Tibial artery (tissue), 4 donors: ENCODE measurements around the gene NR3C2.
A peak's percentile ranks its signal among the peaks of the same experiment; 100 is the strongest.

ENCODE experiments used
- DNase-seq, 2 donors: peaks; one replicate each; pipeline ENCODE4 v3.0.0-alpha.2; 2019
- H3K27ac ChIP-seq, 2 donors: fragments of 200-600 bp; sonication (generic) in 1 of 2; 1 replicate in 1 of 2; 2 replicates in 1 of 2; pipeline ENCODE4 v1.5.1; 2018 to 2019; ENCODE audit warnings: mild to moderate bottlenecking in 1 of 2
- H3K27me3 ChIP-seq, 2 donors: fragments of 200-600 bp; sonication (generic) in 1 of 2; one replicate each; pipeline versions ENCODE4 v1.5.1 to v1.6.0; 2016 to 2019
- H3K36me3 ChIP-seq, 3 donors: fragments of 200-600 bp; sonication (generic) in 2 of 3; one replicate each; pipeline ENCODE4 v1.5.1; 2016 to 2019; ENCODE audit warnings: mild to moderate bottlenecking in 2 of 3
- H3K4me1 ChIP-seq, 4 donors: fragments of 200-600 bp; sonication (generic) in 2 of 4; 1 replicate in 3 of 4; 2 replicates in 1 of 4; pipeline ENCODE4 v1.5.1; 2016 to 2019
- H3K4me3 ChIP-seq, 2 donors: fragments of 200-600 bp; sonication (generic) in 1 of 2; 1 replicate in 1 of 2; 2 replicates in 1 of 2; pipeline ENCODE4 v1.5.1; 2018 to 2019; ENCODE audit warnings: mild to moderate bottlenecking in 2 of 2
- H3K9me3 ChIP-seq, 3 donors: fragments of 200-600 bp; sonication (generic) in 1 of 3; one replicate each; pipeline ENCODE4 v1.5.1; 2016 to 2019
- intact Hi-C: fragments of 100-400 bp; cut with DNase I; formaldehyde crosslinking; loops from one replicate; pipeline ENCODE4 v1.15.0; 2023; ENCODE audit warnings: low total_unique reads
- TF ChIP-seq, protein P1 (sequence below), 2 experiments: fragments of 200-600 bp in 1 of 2; fragments of 450-650 bp in 1 of 2; IDR thresholded peaks; one replicate each; pipeline ENCODE4 v1.5.1; 2017 to 2019; ENCODE audit warnings: antibody characterized with exemption in 2 of 2, mild to moderate bottlenecking in 1 of 2, moderate library complexity in 1 of 2

NR3C2 gene

DNA sequence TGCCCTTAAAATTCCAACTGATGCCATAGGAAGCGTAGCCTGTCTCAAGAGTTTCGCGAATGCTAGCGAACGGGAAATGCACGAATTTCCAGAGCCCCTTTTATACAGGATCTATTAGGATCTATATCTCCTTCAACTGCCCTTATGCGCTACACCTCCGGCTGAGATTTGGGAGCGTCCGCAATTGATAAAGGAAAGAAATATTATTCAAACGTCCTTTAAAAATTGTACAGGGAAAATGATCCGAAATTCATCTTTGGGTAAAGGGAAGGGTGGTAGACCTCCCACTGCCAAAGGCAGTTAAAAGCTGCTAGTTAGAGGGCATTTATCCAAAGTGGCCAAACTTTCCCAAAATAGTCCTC lies 609 bp downstream of the NR3C2 start:
- Histone ChIP-seq H3K4me3 (peak overlapping the region; percentile 97 to 98), H3K36me3 (no peaks in the 10 kb centered on the region), H3K4me1 (peaks cover 0 to 26% (median 13%) of the 10 kb centered on the region in 4 donors), H3K27ac (peak overlapping the region; percentile 83 to 95), H3K27me3 (no peaks in the 10 kb centered on the region), H3K9me3 (no peaks in the 10 kb centered on the region)
- TF ChIP-seq, protein P1, sequence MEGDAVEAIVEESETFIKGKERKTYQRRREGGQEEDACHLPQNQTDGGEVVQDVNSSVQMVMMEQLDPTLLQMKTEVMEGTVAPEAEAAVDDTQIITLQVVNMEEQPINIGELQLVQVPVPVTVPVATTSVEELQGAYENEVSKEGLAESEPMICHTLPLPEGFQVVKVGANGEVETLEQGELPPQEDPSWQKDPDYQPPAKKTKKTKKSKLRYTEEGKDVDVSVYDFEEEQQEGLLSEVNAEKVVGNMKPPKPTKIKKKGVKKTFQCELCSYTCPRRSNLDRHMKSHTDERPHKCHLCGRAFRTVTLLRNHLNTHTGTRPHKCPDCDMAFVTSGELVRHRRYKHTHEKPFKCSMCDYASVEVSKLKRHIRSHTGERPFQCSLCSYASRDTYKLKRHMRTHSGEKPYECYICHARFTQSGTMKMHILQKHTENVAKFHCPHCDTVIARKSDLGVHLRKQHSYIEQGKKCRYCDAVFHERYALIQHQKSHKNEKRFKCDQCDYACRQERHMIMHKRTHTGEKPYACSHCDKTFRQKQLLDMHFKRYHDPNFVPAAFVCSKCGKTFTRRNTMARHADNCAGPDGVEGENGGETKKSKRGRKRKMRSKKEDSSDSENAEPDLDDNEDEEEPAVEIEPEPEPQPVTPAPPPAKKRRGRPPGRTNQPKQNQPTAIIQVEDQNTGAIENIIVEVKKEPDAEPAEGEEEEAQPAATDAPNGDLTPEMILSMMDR (IDR thresholded peaks at IDR 0.05) = no peak
- no peak for DNase-seq
- intact Hi-C loops = no loop called here

DNA sequence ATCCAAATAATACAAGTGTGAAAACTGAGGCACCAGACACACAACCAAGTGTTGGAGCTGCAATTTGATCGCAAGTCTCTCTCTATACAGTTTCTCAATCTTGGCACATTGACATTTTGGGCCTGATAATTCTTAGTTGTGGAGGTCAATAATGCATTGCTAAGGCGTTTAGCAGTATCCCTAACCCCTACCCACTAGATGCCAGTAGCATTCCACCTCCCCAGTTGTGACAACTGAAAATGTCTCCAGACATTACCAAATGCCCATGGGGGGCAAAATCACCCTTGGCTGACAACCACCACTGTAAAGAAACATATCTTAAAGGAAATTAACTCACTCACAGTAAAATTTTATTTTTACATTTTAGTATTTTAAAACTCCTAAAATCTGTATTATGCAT lies 4.2 kb downstream of the NR3C2 start:
- intact Hi-C loops = no loop called here
- Histone ChIP-seq H3K4me3 (no peak overlapping the region), H3K36me3 (peaks cover 0 to 3% (median 0%) of the 10 kb centered on the region in 3 donors), H3K27ac (no peak overlapping the region), H3K4me1 (peaks cover 0 to 50% (median 19%) of the 10 kb centered on the region in 4 donors), H3K9me3 (no peaks in the 10 kb centered on the region), H3K27me3 (no peaks in the 10 kb centered on the region)
- DNase-seq = no peak
- TF ChIP-seq, protein P1 (IDR thresholded peaks at IDR 0.05) = no peak

DNA sequence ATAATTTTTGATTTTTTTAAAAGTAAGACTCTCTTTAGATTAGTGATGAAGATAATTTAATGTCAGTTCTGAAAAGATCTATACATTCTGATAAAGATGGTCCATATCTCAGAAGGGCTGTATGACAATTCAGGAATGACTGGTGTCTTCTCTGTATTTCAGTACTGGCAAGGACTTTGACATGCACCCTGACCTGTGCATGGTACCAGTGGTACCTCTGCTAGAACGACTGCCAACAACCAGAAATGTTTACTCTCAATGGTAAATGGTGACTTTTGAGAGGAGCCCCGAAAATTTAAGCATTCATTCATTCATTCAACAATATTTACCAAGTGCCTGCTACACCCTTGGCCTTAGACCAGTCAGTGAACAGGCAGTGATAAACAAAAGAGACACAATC lies 4.8 kb downstream of the NR3C2 start:
- intact Hi-C loops = no loop called here
- H3K27ac ChIP-seq = no peak overlapping the region
- TF ChIP-seq, protein P1 (IDR thresholded peaks at IDR 0.05) = no peak
- H3K36me3 ChIP-seq = peaks cover 0 to 3% (median 0%) of the 10 kb centered on the region in 3 donors
- no peaks in the 10 kb centered on the region for H3K9me3 ChIP-seq
- peaks cover 0 to 55% (median 19%) of the 10 kb centered on the region in 4 donors for H3K4me1 ChIP-seq
- no peak overlapping the region for H3K4me3 ChIP-seq
- no peaks in the 10 kb centered on the region for H3K27me3 ChIP-seq
- DNase-seq = no peak

DNA sequence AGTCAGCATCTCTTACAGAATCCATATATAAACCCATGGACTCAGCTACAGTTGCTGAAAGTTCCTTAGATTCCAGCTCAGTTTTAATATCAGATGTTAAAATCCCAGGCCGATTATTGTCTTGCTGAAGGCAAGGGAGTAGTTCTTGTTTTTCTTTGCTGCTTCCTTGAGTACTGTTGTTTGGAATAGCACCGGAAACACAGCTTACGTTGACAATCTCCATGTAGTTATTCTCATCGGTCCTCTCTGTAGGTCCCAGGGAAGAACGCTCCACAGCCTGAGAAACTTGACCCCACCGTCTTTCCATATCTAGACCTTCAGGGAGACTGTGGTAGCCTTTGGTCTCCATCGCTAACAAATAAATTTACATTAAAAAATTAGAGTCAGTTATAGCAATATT lies 5.7 kb downstream of the NR3C2 start:
- H3K27me3 ChIP-seq = no peaks in the 10 kb centered on the region
- no peak overlapping the region for H3K4me3 ChIP-seq
- no peaks in the 10 kb centered on the region for H3K9me3 ChIP-seq
- H3K27ac ChIP-seq = no peak overlapping the region
- TF ChIP-seq, protein P1 (IDR thresholded peaks at IDR 0.05) = no peak
- DNase-seq = no peak
- H3K36me3 ChIP-seq = peaks cover 0 to 3% (median 0%) of the 10 kb centered on the region in 3 donors
- intact Hi-C loops = no loop called here
- peaks cover 0 to 56% (median 20%) of the 10 kb centered on the region in 4 donors for H3K4me1 ChIP-seq

DNA sequence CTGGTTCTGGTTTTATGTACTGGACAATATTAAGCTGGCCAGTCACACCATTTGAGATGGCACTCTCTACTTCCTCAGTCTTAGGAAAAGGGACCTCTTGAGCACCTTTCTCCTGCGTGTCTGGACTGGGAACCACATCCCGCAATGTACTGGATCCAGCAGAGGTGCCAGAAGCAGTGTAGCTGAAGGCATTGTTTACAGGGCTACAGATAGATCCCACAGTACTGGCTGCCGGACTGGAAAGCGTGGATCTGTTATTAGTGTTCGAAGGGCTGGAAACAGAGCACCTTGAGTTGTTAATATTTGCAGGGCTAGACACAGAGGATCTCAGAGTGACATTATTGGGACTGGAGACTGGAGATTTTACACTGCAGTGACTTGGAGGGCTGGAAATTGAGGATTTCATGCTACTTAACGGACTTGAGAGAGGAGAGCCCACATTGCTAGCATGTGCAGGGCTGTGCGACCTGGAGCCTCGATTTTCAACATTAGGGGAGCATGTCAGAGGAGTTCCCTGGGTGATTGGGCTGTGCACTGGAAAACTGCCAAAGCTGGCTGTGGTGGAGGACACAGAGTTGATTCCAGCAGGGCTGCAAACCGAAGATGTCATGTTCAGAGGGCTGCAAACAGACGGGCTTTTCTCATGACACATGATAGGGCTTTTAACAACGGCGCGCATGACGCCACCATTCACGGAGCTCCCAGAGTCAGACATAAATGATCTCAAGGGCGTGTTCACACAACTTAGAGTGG lies 6.4 kb downstream of the NR3C2 start:
- H3K4me3 ChIP-seq = no peak overlapping the region
- H3K27ac ChIP-seq = no peak overlapping the region
- DNase-seq = no peak
- H3K27me3 ChIP-seq = no peaks in the 10 kb centered on the region
- TF ChIP-seq, protein P1 (IDR thresholded peaks at IDR 0.05) = no peak
- no peaks in the 10 kb centered on the region for H3K9me3 ChIP-seq
- H3K4me1 ChIP-seq = peaks cover 0 to 59% (median 19%) of the 10 kb centered on the region in 4 donors
- intact Hi-C loops = no loop called here
- H3K36me3 ChIP-seq = peaks cover 0 to 3% (median 0%) of the 10 kb centered on the region in 3 donors
